SK-N-MC (cell line): ENCODE results near the gene PRKG1.

Experiments
- DNase-seq: peaks from one replicate; pipeline ENCODE4 v3.0.0-alpha.2; 2011; ENCODE audit warnings: low read depth, low spot score
- H3K27ac ChIP-seq: fragments of 200-600 bp; sonication (generic); 2 replicates; pipeline ENCODE4 v1.5.1; 2016; ENCODE audit warnings: mixed run types
- H3K36me3 ChIP-seq: fragments of 200-600 bp; sonication (generic); 2 replicates; pipeline ENCODE4 v1.6.1; 2017; ENCODE audit warnings: antibody characterized with exemption, low read length, mixed read lengths; ENCODE audit not compliant: insufficient read depth
- H3K4me3 ChIP-seq: fragments of 200-600 bp; sonication (generic); 2 replicates; pipeline ENCODE4 v1.5.1; 2016
- H3K9ac ChIP-seq: fragments of 200-600 bp; sonication (generic); 2 replicates; pipeline ENCODE4 v1.8.0; 2017; ENCODE audit warnings: mixed run types, mixed read lengths; ENCODE audit not compliant: insufficient read length
- H3K9me3 ChIP-seq: fragments of 200-600 bp; sonication (generic); 2 replicates; pipeline ENCODE4 v1.6.1; 2017; ENCODE audit warnings: low read depth, mild to moderate bottlenecking, antibody characterized with exemption, low read length, moderate library complexity, mixed read lengths
- EZH2 ChIP-seq: fragments of 200-600 bp; sonication (generic); IDR thresholded peaks from one replicate; pipeline ENCODE4 v1.6.1; 2017; ENCODE audit warnings: antibody characterized with exemption
- FOXP2 ChIP-seq: optimal IDR thresholded peaks from 2 replicates; pipeline ENCODE3; 2011; ENCODE audit warnings: mild to moderate bottlenecking, moderate library complexity; ENCODE audit not compliant: insufficient read depth; ENCODE audit errors: extremely low read length, control extremely low read depth
- POLR2AphosphoS5 ChIP-seq: IDR thresholded peaks from 2 replicates; pipeline ENCODE4 v1.6.1; 2012; ENCODE audit warnings: mild to moderate bottlenecking, low read depth, low read length, borderline replicate concordance

Gene PRKG1

GRCh38 chr10:51920672-51921071 lies 846.4 kb downstream of the PRKG1 start:
- no peak overlapping the region for H3K27ac ChIP-seq
- no peak for DNase-seq
- TF ChIP-seq EZH2 (no peak), POLR2AphosphoS5 (no peak), FOXP2 (no peak)
- H3K9ac ChIP-seq, result no peak overlapping the region
- H3K36me3 ChIP-seq, result no peaks in the 10 kb centered on the region
- H3K4me3 ChIP-seq, result no peak overlapping the region
- no peaks in the 10 kb centered on the region for H3K9me3 ChIP-seq

GRCh38 chr10:51924359-51924758 lies 850.1 kb downstream of the PRKG1 start:
- no peak overlapping the region for H3K9ac ChIP-seq
- H3K27ac ChIP-seq, result no peak overlapping the region
- H3K36me3 ChIP-seq, result no peaks in the 10 kb centered on the region
- TF ChIP-seq FOXP2 (no peak), POLR2AphosphoS5 (no peak), EZH2 (no peak)
- no peak overlapping the region for H3K4me3 ChIP-seq
- no peak for DNase-seq
- no peaks in the 10 kb centered on the region for H3K9me3 ChIP-seq

- Histone ChIP-seq H3K36me3 (no peaks in the 10 kb centered on the region), H3K9ac (no peak overlapping the region), H3K27ac (no peak overlapping the region), H3K9me3 (no peaks in the 10 kb centered on the region), H3K4me3 (no peak overlapping the region)
- DNase-seq, result no peak
- no peak for TF ChIP-seq POLR2AphosphoS5
- TF ChIP-seq EZH2, result no peak
- TF ChIP-seq FOXP2, result no peak
Observed at GRCh38 chr10:51926337-51926736, 852.0 kb downstream of the PRKG1 start.

- no peaks in the 10 kb centered on the region for H3K9me3 ChIP-seq
Observed at GRCh38 chr10:51928162-51928561, 853.9 kb downstream of the PRKG1 start.

GRCh38 chr10:51932530-51932929 lies 858.2 kb downstream of the PRKG1 start:
- DNase-seq, result no peak
- Histone ChIP-seq H3K9ac (no peak overlapping the region), H3K9me3 (no peaks in the 10 kb centered on the region), H3K4me3 (no peak overlapping the region), H3K36me3 (no peaks in the 10 kb centered on the region), H3K27ac (no peak overlapping the region)
- no peak for TF ChIP-seq POLR2AphosphoS5
- TF ChIP-seq FOXP2, result no peak

More at GRCh38 chr10:51928162-51928561, 853.9 kb downstream of the PRKG1 start:
- no peak overlapping the region for H3K4me3 ChIP-seq
- no peak overlapping the region for H3K27ac ChIP-seq
- TF ChIP-seq EZH2 (no peak), POLR2AphosphoS5 (no peak), FOXP2 (no peak)
- no peak overlapping the region for H3K9ac ChIP-seq
- H3K36me3 ChIP-seq, result no peaks in the 10 kb centered on the region
- DNase-seq, result no peak

GRCh38 chr10:51934373-51934772 lies 860.1 kb downstream of the PRKG1 start:
- Histone ChIP-seq H3K36me3 (no peaks in the 10 kb centered on the region), H3K4me3 (no peak overlapping the region), H3K27ac (no peak overlapping the region), H3K9ac (no peak overlapping the region), H3K9me3 (no peaks in the 10 kb centered on the region)
- TF ChIP-seq FOXP2, result no peak
- TF ChIP-seq POLR2AphosphoS5, result no peak
- no peak for DNase-seq

GRCh38 chr10:51935341-51935740 lies 861.1 kb downstream of the PRKG1 start:
- no peak overlapping the region for H3K4me3 ChIP-seq
- no peaks in the 10 kb centered on the region for H3K36me3 ChIP-seq
- no peak overlapping the region for H3K27ac ChIP-seq
- no peak overlapping the region for H3K9ac ChIP-seq
- DNase-seq, result no peak
- H3K9me3 ChIP-seq, result no peaks in the 10 kb centered on the region
- TF ChIP-seq EZH2 (no peak), POLR2AphosphoS5 (no peak), FOXP2 (no peak)

- Histone ChIP-seq H3K9ac (no peak overlapping the region), H3K9me3 (no peaks in the 10 kb centered on the region), H3K36me3 (no peaks in the 10 kb centered on the region), H3K4me3 (no peak overlapping the region), H3K27ac (no peak overlapping the region)
- no peak for DNase-seq
- no peak for TF ChIP-seq FOXP2
- TF ChIP-seq POLR2AphosphoS5, result no peak
- TF ChIP-seq EZH2, result no peak
Observed at GRCh38 chr10:51937308-51938140, 863.2 kb downstream of the PRKG1 start.
